K562 (cell line): ENCODE measurements around the gene C1orf50. TPM values are rescaled to one million over a fixed set of nuclear protein-coding genes. Genes with fewer than 3 reads are reported as not detected.

Source experiments
- ATAC-seq: fragments of 200-7000 bp; cut with Tn5 transposase; 3 replicates; pipeline ENCODE4 v1.9.1; 2020; ENCODE audit warnings: moderate library complexity
- BruUV-seq: library from RNA; stranded (reverse); fragments of 400-500 nt; replicated peaks from 2 replicates; lab custom pipeline; 2021; lab: Mats Ljungman, UMichigan
- CTCF ChIA-PET: fragments of 300-600 bp; formaldehyde crosslinking; extraction: SDS; loops from one replicate; lab custom pipeline; 2021; ENCODE audit warnings: low intra/inter-chr PET ratio; lab: Yijun Ruan, JAX
- POLR2A ChIA-PET: fragments of 300-600, 350-650 bp; sonication (Branson Sonifier 250); formaldehyde crosslinking; extraction: SDS; loops from one replicate; lab custom pipeline; 2021; ENCODE audit warnings: antibody characterized with exemption, inconsistent platforms; lab: Yijun Ruan, JAX
- DNase-seq, 4 experiments: peaks; one replicate each; pipeline versions ENCODE4 v3.0.0 to v3.0.0-alpha.2; 2011 to 2018; ENCODE audit warnings: low spot score in 3 of 4, mixed read lengths in 3 of 4; ENCODE audit errors: extremely low read depth in 1 of 4
- FAIRE-seq: peaks from 2 replicates; lab custom pipeline; 2011; peaks lifted over from hg19 to GRCh38; lab: Jason Lieb, UNC
- H2AFZ ChIP-seq: 2 replicates; pipeline ENCODE4 v1.6.0; 2011; ENCODE audit warnings: low read depth, low read length, control low read depth, inconsistent platforms
- H3K27ac ChIP-seq: fragments of 200-600 bp; 3 replicates; pipeline ENCODE4 v1.8.0; 2011; ENCODE audit warnings: low read depth, mild to moderate bottlenecking, control low read depth, inconsistent platforms, low read length, moderate library complexity, mixed read lengths; ENCODE audit errors: extremely low read depth
- H3K27me3 ChIP-seq, 2 experiments: fragments of 300-600 bp in 1 of 2; 2 replicates in 1 of 2; 3 replicates in 1 of 2; pipeline versions ENCODE4 v1.6.0 to v1.8.0; 2011; ENCODE audit warnings: inconsistent platforms in 2 of 2, low read length in 2 of 2, mild to moderate bottlenecking in 1 of 2, mixed read lengths in 1 of 2, moderate library complexity in 1 of 2; ENCODE audit not compliant: control insufficient read depth in 2 of 2, insufficient read depth in 2 of 2
- H3K36me3 ChIP-seq: fragments of 300-600 bp; 3 replicates; pipeline ENCODE4 v1.8.0; 2011; ENCODE audit warnings: mild to moderate bottlenecking, low read length, inconsistent platforms; ENCODE audit not compliant: control insufficient read depth, insufficient read depth
- H3K4me1 ChIP-seq, 2 experiments: fragments of 200-600 bp in 1 of 2; replicated peaks in 1 of 2; 2 replicates in 1 of 2; 3 replicates in 1 of 2; pipeline versions ENCODE4 v1.5.1 to v1.8.0; 2011; ENCODE audit warnings: inconsistent platforms in 2 of 2, low read length in 2 of 2, mild to moderate bottlenecking in 1 of 2, mixed read lengths in 1 of 2, moderate library complexity in 1 of 2; ENCODE audit not compliant: control insufficient read depth in 2 of 2, insufficient read depth in 2 of 2
- H3K4me2 ChIP-seq: 2 replicates; pipeline ENCODE4 v1.6.1; 2011; ENCODE audit warnings: low read length, control low read depth, inconsistent platforms, mixed read lengths; ENCODE audit not compliant: insufficient read depth
- H3K4me3 ChIP-seq: fragments of 200-600 bp; sonication (generic), shearing (Covaris generic); 2 replicates; pipeline ENCODE4 v1.5.1; 2016; ENCODE audit warnings: control low read depth, inconsistent platforms
- H3K79me2 ChIP-seq: fragments of 200-600 bp; 3 replicates; pipeline ENCODE4 v1.8.0; 2011; ENCODE audit warnings: low read length, inconsistent platforms; ENCODE audit not compliant: control insufficient read depth, insufficient read depth
- H3K9ac ChIP-seq, 2 experiments: 2 replicates each; pipeline versions ENCODE4 v1.6.0 to v1.6.1; 2011; ENCODE audit warnings: low read depth in 2 of 2, low read length in 2 of 2, control low read depth in 1 of 2, inconsistent platforms in 1 of 2, mild to moderate bottlenecking in 1 of 2, mixed read lengths in 1 of 2; ENCODE audit not compliant: insufficient read depth in 1 of 2
- H3K9me1 ChIP-seq: one replicate; pipeline ENCODE4 v1.6.0; 2011; ENCODE audit warnings: inconsistent platforms, mild to moderate bottlenecking, low read length, moderate library complexity; ENCODE audit not compliant: control insufficient read depth, insufficient read depth
- H3K9me3 ChIP-seq: replicated peaks from 2 replicates; pipeline ENCODE4 v1.5.1; 2011; ENCODE audit warnings: low read depth, low read length, inconsistent platforms; ENCODE audit not compliant: control insufficient read depth, insufficient read depth
- H4K20me1 ChIP-seq: replicated peaks from 2 replicates; pipeline ENCODE4 v1.6.1; 2011; ENCODE audit warnings: low read length, inconsistent platforms, mixed read lengths; ENCODE audit not compliant: control insufficient read depth, insufficient read depth
- BHLHE40 ChIP-seq: IDR thresholded peaks from 2 replicates; pipeline ENCODE4 v1.6.1; 2011; ENCODE audit warnings: low read length, improper control_type of control experiment
- BRCA1 ChIP-seq, 2 experiments: fragments of 450-650 bp in 1 of 2; sonication (generic) in 1 of 2; formaldehyde crosslinking in 1 of 2; IDR thresholded peaks; 2 replicates each; pipeline versions ENCODE4 v1.5.0 to v1.6.1; 2017 to 2020; ENCODE audit warnings: mild to moderate bottlenecking in 1 of 2, missing genetic modification reagents in 1 of 2
- GMEB1 ChIP-seq: fragments of 250-450 bp; sonication (Bioruptor Pico); IDR thresholded peaks from 2 replicates; pipeline ENCODE4 v1.4.0; 2020; ENCODE audit warnings: mild to moderate bottlenecking
- HMBOX1 ChIP-seq: sonication (generic); IDR thresholded peaks from 2 replicates; pipeline ENCODE4 v1.6.1; 2016
- NELFE ChIP-seq: IDR thresholded peaks from 2 replicates; pipeline ENCODE4 v1.6.1; 2011; ENCODE audit warnings: mild to moderate bottlenecking; ENCODE audit not compliant: insufficient read depth, insufficient read length
- SIRT6 ChIP-seq: IDR thresholded peaks from one replicate; pipeline ENCODE4 v1.6.1; 2012; ENCODE audit warnings: low read depth, mild to moderate bottlenecking, control low read depth, inconsistent platforms, low read length, moderate library complexity
- ZBTB9 ChIP-seq: fragments of 450-650 bp; formaldehyde crosslinking; IDR thresholded peaks from 2 replicates; pipeline ENCODE4 v1.4.0; 2020; ENCODE audit warnings: mild to moderate bottlenecking, moderate library complexity
- ZNF436 ChIP-seq: fragments of 250-450, 450-650 bp; sonication (Bioruptor Pico); formaldehyde crosslinking; IDR thresholded peaks from 2 replicates; pipeline ENCODE4 v1.7.0; 2020; ENCODE audit warnings: mild to moderate bottlenecking
- WGBS: fragments of 100-300 bp; shearing (Covaris generic); methylation state at CpG from one replicate; pipeline ENCODE4 v1.1.6; 2016; ENCODE audit warnings: low coverage, mixed read lengths; ENCODE audit not compliant: insufficient coverage; ENCODE audit errors: missing lambda C conversion rate; 5-methylcytosine and 5-hydroxymethylcytosine counted together
- in situ Hi-C: fragments of 300-500 bp; cut with MboI; formaldehyde crosslinking; loops from 4 replicates; pipeline ENCODE4 v1.15.0; 2018; ENCODE audit warnings: inconsistent platforms, mixed read lengths
- intact Hi-C: fragments of 100-400 bp; cut with micrococcal nuclease; formaldehyde crosslinking; loops from 2 replicates; pipeline ENCODE4 v1.14.2; 2022
- polyA plus RNA-seq, 8 experiments: library from polyadenylated mRNA; depleted of rRNA in 4 of 8; stranded (reverse) in 5 of 8; unstranded in 3 of 8; fragments of >200 nt; fragmentation: Nextera tagmentation in 2 of 8; fragmentation: Illumina TruSeq in 1 of 8; extraction: Ambion mirVana in 2 of 8; extraction: Trizol in 1 of 8; gene quantifications; 2 replicates each; pipeline versions ENCODE4 v1.2.1 to v1.2.3, GENCODE V29; 2011 to 2014; ENCODE audit warnings: inconsistent platforms in 1 of 8, missing spikeins in 1 of 8
- total RNA-seq, 7 experiments: library from RNA; depleted of rRNA in 6 of 7; stranded (reverse); fragments of >200 nt in 6 of 7; fragmentation: Illumina TruSeq in 2 of 7; extraction: Trizol in 2 of 7; gene quantifications; 2 replicates each; pipeline versions ENCODE4 v1.2.1 to v1.2.3, GENCODE V29; 2011 to 2021; ENCODE audit warnings: low replicate concordance in 1 of 7
- TF ChIP-seq, protein P1 (sequence below): sonication (generic); formaldehyde crosslinking; IDR thresholded peaks from 2 replicates; pipeline ENCODE4 v1.8.1; 2023; ENCODE audit warnings: mild to moderate bottlenecking, missing genetic modification reagents

C1orf50 gene
- total and polyA plus RNA-seq, 9 of the 15 experiments (the other 6 are each of a cell fraction or from before 2014, with no cell fraction given): 0.55 to 13.9 (median 5.2) TPM

- DNase-seq (no peak), FAIRE-seq (no peak), ATAC-seq (no peak)
- H3K4me2 ChIP-seq: no peak overlapping the region
- no TSS peak for BruUV-seq
- peaks cover 4% of the 10 kb centered on the region for H3K9me1 ChIP-seq
- no peaks in the 10 kb centered on the region for H3K27me3 ChIP-seq
- in situ Hi-C loops: no loop called here
- H3K4me1 ChIP-seq: peaks cover 3 to 4% of the 10 kb centered on the region in 2 experiments; a peak in 4 of 5 replicates
- no peaks in the 10 kb centered on the region for H3K9me3 ChIP-seq
- no peak overlapping the region for H3K27ac ChIP-seq
- peaks cover 8% of the 10 kb centered on the region; the same call in 1 of the 2 replicates for H4K20me1 ChIP-seq
- peaks cover 2% of the 10 kb centered on the region; the same call in 2 of the 3 replicates for H3K79me2 ChIP-seq
- WGBS: 87% methylated on average over 9 of the region's 9 CpGs
- ChIA-PET POLR2A (interaction anchor here (0.9 to 2.8 kb wide), 4 partner anchors 9 to 77 kb away, joined by 3 to 15 read pairs (median 4); partner anchors contain the start of genes C1orf50, P3H1 and YBX1), CTCF (no interaction called here)
- no peak overlapping the region for H3K4me3 ChIP-seq
- no peak for TF ChIP-seq NELFE
- TF ChIP-seq, protein P1, sequence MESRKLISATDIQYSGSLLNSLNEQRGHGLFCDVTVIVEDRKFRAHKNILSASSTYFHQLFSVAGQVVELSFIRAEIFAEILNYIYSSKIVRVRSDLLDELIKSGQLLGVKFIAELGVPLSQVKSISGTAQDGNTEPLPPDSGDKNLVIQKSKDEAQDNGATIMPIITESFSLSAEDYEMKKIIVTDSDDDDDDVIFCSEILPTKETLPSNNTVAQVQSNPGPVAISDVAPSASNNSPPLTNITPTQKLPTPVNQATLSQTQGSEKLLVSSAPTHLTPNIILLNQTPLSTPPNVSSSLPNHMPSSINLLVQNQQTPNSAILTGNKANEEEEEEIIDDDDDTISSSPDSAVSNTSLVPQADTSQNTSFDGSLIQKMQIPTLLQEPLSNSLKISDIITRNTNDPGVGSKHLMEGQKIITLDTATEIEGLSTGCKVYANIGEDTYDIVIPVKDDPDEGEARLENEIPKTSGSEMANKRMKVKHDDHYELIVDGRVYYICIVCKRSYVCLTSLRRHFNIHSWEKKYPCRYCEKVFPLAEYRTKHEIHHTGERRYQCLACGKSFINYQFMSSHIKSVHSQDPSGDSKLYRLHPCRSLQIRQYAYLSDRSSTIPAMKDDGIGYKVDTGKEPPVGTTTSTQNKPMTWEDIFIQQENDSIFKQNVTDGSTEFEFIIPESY (CRISPR knock-in tag): peak; percentile 66; the same call in 1 of the 2 replicates
- intact Hi-C loops: no loop called here
- H3K9ac ChIP-seq: no peak overlapping the region
- H2AFZ ChIP-seq: no peak overlapping the region
- peaks cover 71% of the 10 kb centered on the region for H3K36me3 ChIP-seq
Measured at GRCh38 chr1:42759114-42759513, 7.9 kb upstream of the C1orf50 start.

- Histone ChIP-seq H3K4me3 (no peak overlapping the region), H3K4me1 (peaks cover 10 to 17% of the 10 kb centered on the region in 2 experiments; a peak in 4 of 5 replicates), H3K4me2 (no peak overlapping the region), H2AFZ (no peak overlapping the region), H3K9me1 (no peaks in the 10 kb centered on the region), H3K27me3 (no peaks in the 10 kb centered on the region), H3K9ac (no peak overlapping the region), H3K27ac (no peak overlapping the region), H4K20me1 (peaks cover 18% of the 10 kb centered on the region), H3K36me3 (peaks cover 46% of the 10 kb centered on the region), H3K9me3 (no peaks in the 10 kb centered on the region), H3K79me2 (peaks cover 27% of the 10 kb centered on the region)
- intact Hi-C loops: no loop called here
- ATAC-seq: no peak
- WGBS: 93% methylated on average over 4 of the region's 4 CpGs
- BruUV-seq: no TSS peak
- no peak for FAIRE-seq
- CTCF ChIA-PET: no interaction called here
- no peak for DNase-seq
- in situ Hi-C loops: no loop called here
- POLR2A ChIA-PET: interaction anchor here (1.2 to 1.3 kb wide), 2 partner anchors 9 to 79 kb away, joined by 3 to 4 read pairs; partner anchors contain the start of gene YBX1
- no peak for TF ChIP-seq HMBOX1
- no peak for TF ChIP-seq GMEB1 (CRISPR knock-in tag)
- no peak for TF ChIP-seq ZNF436 (CRISPR knock-in tag)
- no peak for TF ChIP-seq ZBTB9 (CRISPR knock-in tag)
- no peak for TF ChIP-seq SIRT6
- no peak for TF ChIP-seq BHLHE40
- no peak for TF ChIP-seq BRCA1 (IDR thresholded peaks at IDR 0.05)
- TF ChIP-seq BRCA1 (CRISPR knock-in tag; IDR thresholded peaks at IDR 0.05): no peak
Measured at GRCh38 chr1:42761567-42761966, 5.5 kb upstream of the C1orf50 start.
